Right lung (tissue), 5 donors: ENCODE results near the gene PPP1R12B. TPM values are rescaled to one million over a fixed set of nuclear protein-coding genes. Genes with fewer than 3 reads are reported as not detected.
"Not testable (repeated sequence)": the region's sequence is repeated elsewhere in the genome, so short reads cannot be mapped to it uniquely, and the experiment has no call there.

Experiments used
- DNase-seq, 2 donors: peaks; one replicate each; pipeline ENCODE4 v3.0.0-alpha.2; 2013
- polyA plus RNA-seq, 5 donors: library from polyadenylated mRNA; unstranded; fragments of 120-200 nt; gene quantifications; one replicate each; pipeline versions ENCODE4 v1.2.1 to v1.2.3, GENCODE V29; 2013; ENCODE audit warnings: inconsistent platforms in 1 of 5, low replicate concordance in 1 of 5; ENCODE audit not compliant: insufficient read length in 5 of 5, insufficient read depth in 1 of 5

PPP1R12B gene
- polyA plus RNA-seq, 5 donors, result 16.2 to 35.8 (median 32.4) TPM

- no peak for DNase-seq
These were observed 280.2 kb downstream of the PPP1R12B start for GRCh38 chr1:202628646-202629215.

- DNase-seq, result not testable (repeated sequence)
These were observed 280.8 kb downstream of the PPP1R12B start for GRCh38 chr1:202629257-202629811.

GRCh38 chr1:202630096-202630495, 281.6 kb downstream of the PPP1R12B start:
- not testable (repeated sequence) for DNase-seq

- DNase-seq, result no peak
These were observed 282.0 kb downstream of the PPP1R12B start for GRCh38 chr1:202630541-202630940.

GRCh38 chr1:202631076-202631923, 282.8 kb downstream of the PPP1R12B start:
- DNase-seq, result no peak

GRCh38 chr1:202632241-202632640, 283.7 kb downstream of the PPP1R12B start:
- no peak for DNase-seq

GRCh38 chr1:202636171-202636570, 287.7 kb downstream of the PPP1R12B start:
- DNase-seq, result not testable (repeated sequence)

GRCh38 chr1:202637321-202638018, 289.0 kb downstream of the PPP1R12B start:
- not testable (repeated sequence) for DNase-seq

- no peak for DNase-seq
These were observed 289.7 kb downstream of the PPP1R12B start for GRCh38 chr1:202638019-202638700.

- DNase-seq, result not testable (repeated sequence)
These were observed 290.3 kb downstream of the PPP1R12B start for GRCh38 chr1:202638701-202639305.

- DNase-seq, result no peak
These were observed 291.0 kb downstream of the PPP1R12B start for GRCh38 chr1:202639500-202639899.

- DNase-seq, result no peak
These were observed 293.7 kb downstream of the PPP1R12B start for GRCh38 chr1:202642212-202642611.

Other genes starting within 250 kb of the PPP1R12B start
- gene GPR37L1, start 225.8 kb upstream of the PPP1R12B start, polyA plus RNA-seq, result under 1 TPM; 0.06 to 0.12 (median 0.07) TPM
- 10 to 100 TPM; 36.5 to 47.3 (median 43.8) TPM for gene ARL8A, start 204.0 kb upstream of the PPP1R12B start, polyA plus RNA-seq
- 1 to 10 TPM; 1.2 to 1.5 (median 1.4) TPM for gene PTPN7, start 188.1 kb upstream of the PPP1R12B start, polyA plus RNA-seq
- 1 to 10 TPM in 3 of 5 donors, under 1 TPM in 2; 0.61 to 1.7 (median 1.2) TPM for gene LGR6, start 154.9 kb upstream of the PPP1R12B start, polyA plus RNA-seq
- 10 to 100 TPM; 23.1 to 44.5 (median 33.1) TPM for gene UBE2T, start 6.8 kb upstream of the PPP1R12B start, polyA plus RNA-seq